ENCODE data around the gene ERI3. TPM values are rescaled to one million over a fixed set of nuclear protein-coding genes. Genes with fewer than 3 reads are reported as not detected.
A peak's percentile ranks its signal among the peaks of the same experiment; 100 is the strongest.

ERI3 gene
- polyA plus RNA-seq, 3 donors = 26.4 to 35.0 (median 26.6) TPM

- H3K9me3 ChIP-seq (replicated peaks in 1 of 2; ENCODE audit: control insufficient read depth in 1 of 2, insufficient read depth in 1 of 2, low read length in 2 of 2) = no peaks in the 10 kb centered on the region
- peaks cover 0 to 2% (median 0%) of the 10 kb centered on the region in 3 donors for H3K27me3 Mint-ChIP-seq (ENCODE audit: low read depth in 3 of 3)
- peak; percentile 94 for TF ChIP-seq CTCF (IDR thresholded peaks at IDR 0.05)
- H3K9ac ChIP-seq (ENCODE audit: insufficient read depth, low read length, poor library complexity, severe bottlenecking) = no peak overlapping the region
- peaks cover 10% of the 10 kb centered on the region for H3K79me2 ChIP-seq (ENCODE audit: insufficient read depth, low read length)
- H3K27ac Mint-ChIP-seq = peak overlapping the region in 3 of 7 donors; percentile 34 to 68 (median 37)
- peaks cover 0 to 3% (median 0%) of the 10 kb centered on the region in 7 donors for H3K9me3 Mint-ChIP-seq
- 85% methylated on average over 4 of the region's 4 CpGs for WGBS (ENCODE audit: insufficient coverage)
- intact Hi-C loops (cut with micrococcal nuclease) = loop anchor here (1.0 to 10.0 kb wide), 5 partner anchors 99 to 563 kb away; partner anchors contain the start of genes ERI3 (in 1 of the 2) and KDM4A (in 1 of the 2)
- no peak overlapping the region for H3K4me3 ChIP-seq (replicated peaks in 1 of 3; ENCODE audit: low read depth in 2 of 3, low read length in 3 of 3)
- H3K4me3 Mint-ChIP-seq = no peak overlapping the region
- H4K20me1 ChIP-seq (ENCODE audit: insufficient read depth, low read length) = peaks cover 6% of the 10 kb centered on the region
- peaks cover 67 to 76% of the 10 kb centered on the region in 2 donors for H3K36me3 Mint-ChIP-seq
- H3K4me2 ChIP-seq (replicated peaks; ENCODE audit: extremely low read depth, low read length, poor library complexity, severe bottlenecking) = no peak overlapping the region
- H2AFZ ChIP-seq (ENCODE audit: insufficient read depth, low read depth, low read length, poor library complexity, severe bottlenecking) = no peak overlapping the region
- H3K27ac ChIP-seq (ENCODE audit: low read depth in 1 of 2, low read length in 2 of 2) = no peak overlapping the region
- peaks cover 16% of the 10 kb centered on the region for H3K4me1 Mint-ChIP-seq
- H3K27me3 ChIP-seq (ENCODE audit: control insufficient read depth in 2 of 2, insufficient read depth in 2 of 2, low read length in 2 of 2) = no peaks in the 10 kb centered on the region
- peaks cover 15% of the 10 kb centered on the region in 2 donors for H3K4me1 ChIP-seq (ENCODE audit: control insufficient read depth in 1 of 2, insufficient read depth in 2 of 2, low read length in 2 of 2)
- H3K36me3 ChIP-seq (replicated peaks in 1 of 2; ENCODE audit: control insufficient read depth in 1 of 2, insufficient read depth in 2 of 2, low read length in 2 of 2) = peaks cover 55 to 78% of the 10 kb centered on the region in 2 donors
- DNase-seq = peak; percentile 43 to 70 (median 63)
Observed at GRCh38 chr1:44217809-44218410, 137.1 kb downstream of the ERI3 start.

- Mint-ChIP-seq H3K27me3 (ENCODE audit: low read depth in 3 of 3) (peaks cover 0 to 6% (median 1%) of the 10 kb centered on the region in 3 donors), H3K4me3 (peak within 1 kb of the TSS; percentile 91 to 95), H3K9me3 (peaks cover 0 to 3% (median 0%) of the 10 kb centered on the region in 7 donors), H3K27ac (peak within 1 kb of the TSS; percentile 66 to 95 (median 88)), H3K4me1 (peaks cover 17% of the 10 kb centered on the region), H3K36me3 (peaks cover 33 to 36% of the 10 kb centered on the region in 2 donors)
- peak within 1 kb of the TSS; percentile 72 to 98 (median 78) for H3K4me3 ChIP-seq (replicated peaks in 1 of 3; ENCODE audit: low read depth in 2 of 3, low read length in 3 of 3)
- TF ChIP-seq CTCF (IDR thresholded peaks at IDR 0.05) = no peak
- peaks cover 22 to 38% of the 10 kb centered on the region in 2 donors for H3K36me3 ChIP-seq (replicated peaks in 1 of 2; ENCODE audit: control insufficient read depth in 1 of 2, insufficient read depth in 2 of 2, low read length in 2 of 2)
- no peaks in the 10 kb centered on the region for H3K9me3 ChIP-seq (replicated peaks in 1 of 2; ENCODE audit: control insufficient read depth in 1 of 2, insufficient read depth in 1 of 2, low read length in 2 of 2)
- WGBS (ENCODE audit: insufficient coverage) = under 1% methylated on average over 38 of the region's 44 CpGs
- peak within 1 kb of the TSS; percentile 98 for H2AFZ ChIP-seq (ENCODE audit: insufficient read depth, low read depth, low read length, poor library complexity, severe bottlenecking)
- peaks cover 6% of the 10 kb centered on the region for H4K20me1 ChIP-seq (ENCODE audit: insufficient read depth, low read length)
- intact Hi-C loops (cut with micrococcal nuclease) = loop anchor here (10.0 kb wide), 3 partner anchors 141 to 559 kb away; partner anchors contain the start of genes ERI3 (in 1 of the 2) and KDM4A (in 1 of the 2)
- H3K4me1 ChIP-seq (ENCODE audit: control insufficient read depth in 1 of 2, insufficient read depth in 2 of 2, low read length in 2 of 2) = peaks cover 17 to 22% of the 10 kb centered on the region in 2 donors
- peak within 1 kb of the TSS; percentile 70 for H3K9ac ChIP-seq (ENCODE audit: insufficient read depth, low read length, poor library complexity, severe bottlenecking)
- no peaks in the 10 kb centered on the region for H3K27me3 ChIP-seq (ENCODE audit: control insufficient read depth in 2 of 2, insufficient read depth in 2 of 2, low read length in 2 of 2)
- peak within 1 kb of the TSS; percentile 85 for H3K4me2 ChIP-seq (replicated peaks; ENCODE audit: extremely low read depth, low read length, poor library complexity, severe bottlenecking)
- peak within 1 kb of the TSS in 1 of 2 donors; percentile 79 for H3K27ac ChIP-seq (ENCODE audit: low read depth in 1 of 2, low read length in 2 of 2)
- peaks cover 10% of the 10 kb centered on the region for H3K79me2 ChIP-seq (ENCODE audit: insufficient read depth, low read length)
- peak; percentile 80 to 84 (median 83) for DNase-seq
Observed at GRCh38 chr1:44213222-44214112, 141.6 kb downstream of the ERI3 start, which contains the start of gene DMAP1. Gene DMAP1, plus strand, starts transcription at chr1:44213471. Its CDS starts 283 bp downstream, at chr1:44213754.
